Tibial artery (tissue), 4 donors: ENCODE data around the gene IFNGR2.

ENCODE experiments used
- DNase-seq, 2 donors: peaks; one replicate each; pipeline ENCODE4 v3.0.0-alpha.2; 2019
- H3K27ac ChIP-seq, 2 donors: fragments of 200-600 bp; sonication (generic) in 1 of 2; 1 replicate in 1 of 2; 2 replicates in 1 of 2; pipeline ENCODE4 v1.5.1; 2018 to 2019; ENCODE audit warnings: mild to moderate bottlenecking in 1 of 2
- H3K27me3 ChIP-seq, 2 donors: fragments of 200-600 bp; sonication (generic) in 1 of 2; one replicate each; pipeline versions ENCODE4 v1.5.1 to v1.6.0; 2016 to 2019
- H3K36me3 ChIP-seq, 3 donors: fragments of 200-600 bp; sonication (generic) in 2 of 3; one replicate each; pipeline ENCODE4 v1.5.1; 2016 to 2019; ENCODE audit warnings: mild to moderate bottlenecking in 2 of 3
- H3K4me1 ChIP-seq, 4 donors: fragments of 200-600 bp; sonication (generic) in 2 of 4; 1 replicate in 3 of 4; 2 replicates in 1 of 4; pipeline ENCODE4 v1.5.1; 2016 to 2019
- H3K4me3 ChIP-seq, 2 donors: fragments of 200-600 bp; sonication (generic) in 1 of 2; 1 replicate in 1 of 2; 2 replicates in 1 of 2; pipeline ENCODE4 v1.5.1; 2018 to 2019; ENCODE audit warnings: mild to moderate bottlenecking in 2 of 2
- H3K9me3 ChIP-seq, 3 donors: fragments of 200-600 bp; sonication (generic) in 1 of 3; one replicate each; pipeline ENCODE4 v1.5.1; 2016 to 2019
- CTCF ChIP-seq, 2 experiments: fragments of 200-600 bp in 1 of 2; fragments of 450-650 bp in 1 of 2; IDR thresholded peaks; one replicate each; pipeline ENCODE4 v1.5.1; 2017 to 2019; ENCODE audit warnings: antibody characterized with exemption in 2 of 2, mild to moderate bottlenecking in 1 of 2, moderate library complexity in 1 of 2
- intact Hi-C: fragments of 100-400 bp; cut with DNase I; formaldehyde crosslinking; loops from one replicate; pipeline ENCODE4 v1.15.0; 2023; ENCODE audit warnings: low total_unique reads

The IFNGR2 gene

GRCh38 chr21:33367309-33367973 is 35.8 kb upstream of the IFNGR2 start:
- Histone ChIP-seq H3K4me1 (peaks cover 0 to under 1% (median 0%) of the 10 kb centered on the region in 4 donors), H3K36me3 (no peaks in the 10 kb centered on the region), H3K9me3 (peaks cover 0 to 23% (median 12%) of the 10 kb centered on the region in 3 donors), H3K4me3 (no peak overlapping the region), H3K27ac (no peak overlapping the region), H3K27me3 (no peaks in the 10 kb centered on the region)
- no peak for DNase-seq
- intact Hi-C loops = no loop called here
- no peak for TF ChIP-seq CTCF (IDR thresholded peaks at IDR 0.05)

GRCh38 chr21:33368124-33368523 is 35.1 kb upstream of the IFNGR2 start:
- H3K27me3 ChIP-seq = no peaks in the 10 kb centered on the region
- no peaks in the 10 kb centered on the region for H3K4me1 ChIP-seq
- no peak overlapping the region for H3K27ac ChIP-seq
- no peaks in the 10 kb centered on the region for H3K36me3 ChIP-seq
- DNase-seq = no peak
- no peak overlapping the region for H3K4me3 ChIP-seq
- intact Hi-C loops = no loop called here
- TF ChIP-seq CTCF (IDR thresholded peaks at IDR 0.05) = no peak
- H3K9me3 ChIP-seq = peaks cover 0 to 23% (median 12%) of the 10 kb centered on the region in 3 donors

- intact Hi-C loops = no loop called here
- TF ChIP-seq CTCF (IDR thresholded peaks at IDR 0.05) = no peak
- peaks cover 0 to 23% (median 12%) of the 10 kb centered on the region in 3 donors for H3K9me3 ChIP-seq
- peak in 1 of 2 donors; percentile 29 for DNase-seq
- H3K4me3 ChIP-seq = no peak overlapping the region
- no peaks in the 10 kb centered on the region for H3K27me3 ChIP-seq
- H3K27ac ChIP-seq = no peak overlapping the region
- no peaks in the 10 kb centered on the region for H3K36me3 ChIP-seq
- H3K4me1 ChIP-seq = no peaks in the 10 kb centered on the region
Measured at GRCh38 chr21:33368576-33368975, 34.6 kb upstream of the IFNGR2 start.

DNA sequence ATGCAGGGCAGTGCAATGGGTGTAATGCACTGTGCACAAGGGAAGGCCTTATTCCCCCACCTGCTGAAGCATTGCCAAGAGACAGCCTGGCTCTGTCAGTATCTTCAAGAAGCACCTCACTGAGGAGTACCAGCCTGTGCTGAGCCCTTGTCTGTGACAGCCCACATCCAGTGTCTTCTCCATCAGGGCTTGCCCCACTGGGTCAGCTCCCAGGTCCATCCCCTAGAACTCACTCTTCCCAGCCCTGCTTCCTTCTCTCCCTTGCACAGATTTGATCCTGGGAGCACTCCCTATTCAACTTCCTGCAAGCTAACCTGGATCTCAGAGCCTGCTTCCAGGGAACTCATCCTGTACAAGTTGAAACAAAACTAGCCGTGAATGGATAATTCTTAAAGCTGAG is 33.6 kb upstream of the IFNGR2 start:
- Histone ChIP-seq H3K27ac (no peak overlapping the region), H3K4me3 (no peak overlapping the region), H3K27me3 (no peaks in the 10 kb centered on the region), H3K4me1 (no peaks in the 10 kb centered on the region), H3K9me3 (peaks cover 0 to 23% (median 12%) of the 10 kb centered on the region in 3 donors), H3K36me3 (no peaks in the 10 kb centered on the region)
- TF ChIP-seq CTCF (IDR thresholded peaks at IDR 0.05) = no peak
- DNase-seq = peak in 1 of 2 donors; percentile 27
- intact Hi-C loops = no loop called here

- intact Hi-C loops = loop anchor here (10.0 kb wide), 1 partner anchor 176 kb away; no protein-coding TSS in a partner anchor
- H3K4me3 ChIP-seq = no peak overlapping the region
- H3K36me3 ChIP-seq = no peaks in the 10 kb centered on the region
- no peaks in the 10 kb centered on the region for H3K27me3 ChIP-seq
- no peak for DNase-seq
- TF ChIP-seq CTCF (IDR thresholded peaks at IDR 0.05) = no peak
- H3K9me3 ChIP-seq = peaks cover 0 to 23% (median 12%) of the 10 kb centered on the region in 3 donors
- H3K4me1 ChIP-seq = no peaks in the 10 kb centered on the region
- H3K27ac ChIP-seq = no peak overlapping the region
Measured at GRCh38 chr21:33370305-33370704, 32.9 kb upstream of the IFNGR2 start.
